HEK293 (cell line): ENCODE data around the gene SAP30L.

Experiments
- CTCF ChIA-PET: fragments of 350-600 bp; formaldehyde crosslinking; extraction: SDS; loops from one replicate; lab custom pipeline; 2021; ENCODE audit warnings: antibody characterized with exemption; lab: Yijun Ruan, JAX
- POLR2A ChIA-PET: fragments of 300-600 bp; formaldehyde crosslinking; extraction: SDS; loops from one replicate; lab custom pipeline; 2020; ENCODE audit warnings: antibody characterized with exemption, inconsistent platforms; lab: Yijun Ruan, JAX
- H3K27ac ChIP-seq: fragments of 200-500 bp; sonication (Bioruptor generic); 2 replicates; pipeline ENCODE4 v1.5.1; 2014; ENCODE audit warnings: low read depth, low read length, control low read depth, inconsistent platforms; ENCODE audit errors: extremely low read depth
- H3K36me3 ChIP-seq, 2 experiments: fragments of 200-500 bp in 1 of 2; sonication (Bioruptor generic) in 1 of 2; 1 replicate in 1 of 2; 2 replicates in 1 of 2; pipeline ENCODE4 v1.5.1; 2014 to 2017; ENCODE audit warnings: inconsistent platforms in 2 of 2, low read length in 2 of 2; ENCODE audit not compliant: control insufficient read depth in 2 of 2, insufficient read depth in 1 of 2
- H3K4me1 ChIP-seq: fragments of 200-500 bp; sonication (Bioruptor generic); 2 replicates; pipeline ENCODE4 v1.5.1; 2014; ENCODE audit warnings: mild to moderate bottlenecking, low read length, inconsistent platforms; ENCODE audit not compliant: control insufficient read depth, insufficient read depth
- H3K4me3 ChIP-seq: 2 replicates; pipeline ENCODE4 v1.5.1; 2011; ENCODE audit warnings: low read depth, mild to moderate bottlenecking, control low read depth, low read length, moderate library complexity
- H3K9me3 ChIP-seq: fragments of 200-500 bp; sonication (Bioruptor generic); 2 replicates; pipeline ENCODE4 v1.5.1; 2014; ENCODE audit warnings: low read depth, low read length, inconsistent platforms; ENCODE audit not compliant: control insufficient read depth, insufficient read depth
- AEBP2 ChIP-seq: fragments of 450-650 bp; formaldehyde crosslinking; IDR thresholded peaks from 2 replicates; pipeline ENCODE4 v1.5.1; 2016; ENCODE audit warnings: missing biosample characterization, missing genetic modification characterization, borderline replicate concordance
- BCL11B ChIP-seq: fragments of 450-650 bp; formaldehyde crosslinking; IDR thresholded peaks from 2 replicates; pipeline ENCODE4 v1.5.1; 2016; ENCODE audit warnings: low read depth, missing biosample characterization, missing genetic modification characterization
- EGR2 ChIP-seq: fragments of 450-650 bp; formaldehyde crosslinking; IDR thresholded peaks from 2 replicates; pipeline ENCODE4 v1.5.1; 2016; ENCODE audit warnings: low read depth, missing biosample characterization, missing genetic modification characterization
- FEZF1 ChIP-seq: fragments of 450-650 bp; formaldehyde crosslinking; IDR thresholded peaks from 2 replicates; pipeline ENCODE4 v1.5.1; 2016; ENCODE audit warnings: missing biosample characterization, missing genetic modification characterization
- KLF10 ChIP-seq: fragments of 450-650 bp; IDR thresholded peaks from 2 replicates; pipeline ENCODE4 v1.5.1; 2018; ENCODE audit warnings: missing biosample characterization, mild to moderate bottlenecking, missing genetic modification characterization
- KLF16 ChIP-seq: fragments of 450-650 bp; formaldehyde crosslinking; IDR thresholded peaks from 2 replicates; pipeline ENCODE4 v1.5.1; 2017; ENCODE audit warnings: missing biosample characterization, missing genetic modification characterization
- PRDM1 ChIP-seq: fragments of 450-650 bp; formaldehyde crosslinking; IDR thresholded peaks from 2 replicates; pipeline ENCODE4; 2016; ENCODE audit warnings: missing biosample characterization, missing genetic modification characterization
- SCRT2 ChIP-seq: fragments of 450-650 bp; formaldehyde crosslinking; IDR thresholded peaks from 2 replicates; pipeline ENCODE4 v1.5.1; 2016; ENCODE audit warnings: missing biosample characterization, missing genetic modification characterization
- ZBTB17 ChIP-seq: fragments of 450-650 bp; formaldehyde crosslinking; IDR thresholded peaks from 2 replicates; pipeline ENCODE4 v1.5.1; 2016; ENCODE audit warnings: missing biosample characterization, missing genetic modification characterization
- ZFHX2 ChIP-seq: fragments of 450-650 bp; formaldehyde crosslinking; conservative IDR thresholded peaks from 2 replicates; pipeline ENCODE4 v1.5.1; 2016; ENCODE audit warnings: missing biosample characterization, missing genetic modification characterization
- ZFP3 ChIP-seq: fragments of 450-650 bp; formaldehyde crosslinking; IDR thresholded peaks from 2 replicates; pipeline ENCODE4 v1.5.1; 2016; ENCODE audit warnings: low read depth, missing biosample characterization, missing genetic modification characterization
- ZFP37 ChIP-seq: fragments of 450-650 bp; formaldehyde crosslinking; IDR thresholded peaks from 2 replicates; pipeline ENCODE4 v1.5.1; 2016; ENCODE audit warnings: missing biosample characterization, missing genetic modification characterization
- ZNF132 ChIP-seq: fragments of 450-650 bp; formaldehyde crosslinking; IDR thresholded peaks from 2 replicates; pipeline ENCODE4 v1.5.1; 2017; ENCODE audit warnings: missing biosample characterization, missing genetic modification characterization, borderline replicate concordance
- ZNF157 ChIP-seq: fragments of 450-650 bp; formaldehyde crosslinking; IDR thresholded peaks from 2 replicates; pipeline ENCODE4 v1.5.1; 2016; ENCODE audit warnings: missing biosample characterization, missing genetic modification characterization
- ZNF214 ChIP-seq: fragments of 450-650 bp; formaldehyde crosslinking; IDR thresholded peaks from 2 replicates; pipeline ENCODE4 v1.5.1; 2017; ENCODE audit warnings: missing biosample characterization, mild to moderate bottlenecking, missing genetic modification characterization, borderline replicate concordance
- ZNF223 ChIP-seq: fragments of 450-650 bp; formaldehyde crosslinking; IDR thresholded peaks from 2 replicates; pipeline ENCODE4 v1.5.1; 2016; ENCODE audit warnings: missing biosample characterization, missing genetic modification characterization
- ZNF239 ChIP-seq: fragments of 450-650 bp; formaldehyde crosslinking; IDR thresholded peaks from 2 replicates; pipeline ENCODE4 v1.5.1; 2016; ENCODE audit warnings: missing biosample characterization, missing genetic modification characterization
- ZNF266 ChIP-seq: fragments of 450-650 bp; formaldehyde crosslinking; IDR thresholded peaks from 2 replicates; pipeline ENCODE4 v1.5.1; 2016; ENCODE audit warnings: missing biosample characterization, missing genetic modification characterization, low read depth
- ZNF324 ChIP-seq: fragments of 450-650 bp; formaldehyde crosslinking; IDR thresholded peaks from 2 replicates; pipeline ENCODE4 v1.5.1; 2016; ENCODE audit warnings: missing biosample characterization, missing genetic modification characterization
- ZNF350 ChIP-seq: fragments of 450-650 bp; formaldehyde crosslinking; IDR thresholded peaks from 2 replicates; pipeline ENCODE4 v1.5.0; 2017; ENCODE audit warnings: missing biosample characterization, mild to moderate bottlenecking, missing genetic modification characterization
- ZNF423 ChIP-seq: fragments of 450-650 bp; formaldehyde crosslinking; IDR thresholded peaks from 2 replicates; pipeline ENCODE4 v1.5.1; 2016; ENCODE audit warnings: missing biosample characterization, missing genetic modification characterization
- ZNF560 ChIP-seq: fragments of 450-650 bp; formaldehyde crosslinking; IDR thresholded peaks from 2 replicates; pipeline ENCODE4 v1.5.1; 2017; ENCODE audit warnings: missing biosample characterization, missing genetic modification characterization, borderline replicate concordance
- ZNF561 ChIP-seq: fragments of 450-650 bp; IDR thresholded peaks from 2 replicates; pipeline ENCODE4 v1.5.1; 2018; ENCODE audit warnings: missing biosample characterization, missing genetic modification characterization, borderline replicate concordance
- ZNF658 ChIP-seq: fragments of 450-650 bp; formaldehyde crosslinking; IDR thresholded peaks from 2 replicates; pipeline ENCODE4; 2016; ENCODE audit warnings: missing biosample characterization, missing genetic modification characterization
- ZNF692 ChIP-seq: fragments of 450-650 bp; formaldehyde crosslinking; IDR thresholded peaks from 2 replicates; pipeline ENCODE4 v1.5.1; 2016; ENCODE audit warnings: missing biosample characterization, missing genetic modification characterization
- ZNF707 ChIP-seq: fragments of 450-650 bp; formaldehyde crosslinking; IDR thresholded peaks from 2 replicates; pipeline ENCODE4 v1.5.1; 2016; ENCODE audit warnings: missing biosample characterization, missing genetic modification characterization
- ZNF768 ChIP-seq: fragments of 450-650 bp; formaldehyde crosslinking; IDR thresholded peaks from 2 replicates; pipeline ENCODE4 v1.5.1; 2018; ENCODE audit warnings: missing biosample characterization, mild to moderate bottlenecking, missing genetic modification characterization
- ZNF777 ChIP-seq: fragments of 450-650 bp; formaldehyde crosslinking; IDR thresholded peaks from 2 replicates; pipeline ENCODE4 v1.5.1; 2017; ENCODE audit warnings: missing biosample characterization, missing genetic modification characterization, borderline replicate concordance
- ZNF843 ChIP-seq: fragments of 450-650 bp; formaldehyde crosslinking; IDR thresholded peaks from 2 replicates; pipeline ENCODE4 v1.5.1; 2016; ENCODE audit warnings: missing biosample characterization, missing genetic modification characterization
- TF ChIP-seq, protein P1 (sequence below): fragments of 450-650 bp; formaldehyde crosslinking; IDR thresholded peaks from 2 replicates; pipeline ENCODE4 v1.5.1; 2016; ENCODE audit warnings: missing biosample characterization, missing genetic modification characterization

The SAP30L gene

DNA sequence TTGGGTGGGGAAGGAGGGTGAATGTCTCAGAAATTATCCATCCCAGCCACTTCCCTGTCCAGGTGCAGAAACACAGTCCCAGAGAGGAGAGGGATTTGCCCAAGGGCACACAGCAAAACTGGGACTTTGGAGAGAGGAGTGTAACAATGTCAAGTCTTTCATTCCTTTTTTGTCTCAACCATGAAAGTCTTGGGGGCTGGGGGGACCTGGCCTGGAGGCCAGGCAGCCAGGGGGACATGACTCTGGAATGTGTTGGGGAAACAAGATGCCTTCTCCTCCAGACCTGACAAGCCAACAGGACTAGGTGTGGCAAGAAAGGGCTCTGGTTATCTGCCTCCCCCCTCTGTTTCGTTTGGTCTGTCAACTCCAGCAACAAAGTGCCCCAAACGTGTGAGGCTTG is 46.1 kb downstream of the SAP30L start:
- Histone ChIP-seq H3K27ac (no peak overlapping the region), H3K4me3 (no peak overlapping the region), H3K9me3 (no peaks in the 10 kb centered on the region)
- TF ChIP-seq ZNF266 (tag by site-specific recombination) = no peak
- no peak for TF ChIP-seq ZNF324 (tag by site-specific recombination)
- TF ChIP-seq ZNF843 = no peak
- no peak for TF ChIP-seq ZNF561 (tag by site-specific recombination)
- no peak for TF ChIP-seq ZNF132 (tag by site-specific recombination)
- TF ChIP-seq FEZF1 (tag by site-specific recombination) = no peak
- no peak for TF ChIP-seq ZNF768 (tag by site-specific recombination)
- TF ChIP-seq ZFP37 (tag by site-specific recombination) = no peak
- no peak for TF ChIP-seq ZFP3 (tag by site-specific recombination)
- TF ChIP-seq, all 188 proteins: peak for 0
- no peaks in the 10 kb centered on the region for H3K36me3 ChIP-seq
- ChIA-PET CTCF (interaction anchor here (1.7 kb wide), 1 partner anchor 29 kb away, joined by 7 read pairs; no protein-coding TSS in a partner anchor), POLR2A (no interaction called here)
- peaks cover 9% of the 10 kb centered on the region for H3K4me1 ChIP-seq

- TF ChIP-seq ZBTB17 (no peak), ZNF707 (tag by site-specific recombination) (no peak), BCL11B (tag by site-specific recombination) (no peak)
- CTCF ChIA-PET = interaction anchor here (0.8 kb wide), 1 partner anchor 28 kb away, joined by 3 read pairs; no protein-coding TSS in a partner anchor
Measured at GRCh38 chr5:154493274-154493673, 47.5 kb downstream of the SAP30L start.

DNA sequence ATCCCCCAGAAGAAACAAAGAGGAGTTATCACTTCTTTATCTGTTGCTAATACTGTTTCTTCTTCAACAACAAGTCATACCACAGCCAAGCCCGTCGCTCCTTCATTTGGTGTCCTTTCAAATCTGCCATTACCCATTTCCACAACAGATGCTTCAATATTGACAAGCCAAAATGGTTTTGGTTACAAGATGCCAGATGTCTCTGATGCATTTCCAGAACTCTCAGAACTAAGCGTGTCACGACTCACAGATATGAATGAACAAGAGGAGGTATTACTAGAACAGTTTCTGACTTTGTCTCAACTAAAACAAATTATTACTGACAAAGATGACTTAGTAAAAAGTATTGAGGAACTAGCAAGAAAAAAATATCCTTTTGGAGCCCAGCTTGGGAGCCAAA is 48.2 kb downstream of the SAP30L start:
- CTCF ChIA-PET = interaction anchor here (0.8 to 1.3 kb wide), 2 partner anchors 27 to 115 kb away, joined by 3 to 4 read pairs; no protein-coding TSS in a partner anchor
- no peak for TF ChIP-seq ZNF157
- TF ChIP-seq ZNF350 (tag by site-specific recombination) = no peak
- TF ChIP-seq ZNF223 (tag by site-specific recombination) = no peak
- TF ChIP-seq ZNF658 (tag by site-specific recombination) = no peak
- TF ChIP-seq ZNF777 = no peak
- no peak for TF ChIP-seq AEBP2 (tag by site-specific recombination)
- TF ChIP-seq SCRT2 (tag by site-specific recombination) = no peak
- TF ChIP-seq KLF10 = no peak
- no peak for TF ChIP-seq ZNF423 (tag by site-specific recombination)
- no peak for TF ChIP-seq ZNF214 (tag by site-specific recombination)
- no peak for TF ChIP-seq ZNF560
- no peak for TF ChIP-seq ZNF692 (tag by site-specific recombination)
- TF ChIP-seq, protein P1, sequence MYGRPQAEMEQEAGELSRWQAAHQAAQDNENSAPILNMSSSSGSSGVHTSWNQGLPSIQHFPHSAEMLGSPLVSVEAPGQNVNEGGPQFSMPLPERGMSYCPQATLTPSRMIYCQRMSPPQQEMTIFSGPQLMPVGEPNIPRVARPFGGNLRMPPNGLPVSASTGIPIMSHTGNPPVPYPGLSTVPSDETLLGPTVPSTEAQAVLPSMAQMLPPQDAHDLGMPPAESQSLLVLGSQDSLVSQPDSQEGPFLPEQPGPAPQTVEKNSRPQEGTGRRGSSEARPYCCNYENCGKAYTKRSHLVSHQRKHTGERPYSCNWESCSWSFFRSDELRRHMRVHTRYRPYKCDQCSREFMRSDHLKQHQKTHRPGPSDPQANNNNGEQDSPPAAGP = no peak
- no peak for TF ChIP-seq EGR2 (tag by site-specific recombination)
- no peak for TF ChIP-seq ZNF239 (tag by site-specific recombination)
- TF ChIP-seq ZFHX2 (tag by site-specific recombination) = no peak
- TF ChIP-seq KLF16 (tag by site-specific recombination) = no peak
- no peak for TF ChIP-seq PRDM1 (tag by site-specific recombination)
- POLR2A ChIA-PET = no interaction called here

More at GRCh38 chr5:154493274-154493673, 47.5 kb downstream of the SAP30L start:
- no peaks in the 10 kb centered on the region for H3K9me3 ChIP-seq
- POLR2A ChIA-PET = no interaction called here
- no peak overlapping the region for H3K4me3 ChIP-seq
- no peaks in the 10 kb centered on the region for H3K4me1 ChIP-seq
- no peak overlapping the region for H3K27ac ChIP-seq
- no peaks in the 10 kb centered on the region for H3K36me3 ChIP-seq

More for the DNA sequence above, 48.2 kb downstream of the SAP30L start:
- Histone ChIP-seq H3K4me1 (no peaks in the 10 kb centered on the region), H3K4me3 (no peak overlapping the region), H3K36me3 (no peaks in the 10 kb centered on the region), H3K9me3 (no peaks in the 10 kb centered on the region), H3K27ac (no peak overlapping the region)
